Measurements from ENCODE around the gene TRMT6. TPM values are rescaled to one million over a fixed set of nuclear protein-coding genes. Genes with fewer than 3 reads are reported as not detected.

Gene TRMT6
- total and polyA plus RNA-seq, 2 donors (not counting 1 experiment from before 2014, with no cell fraction given) = 7.8 to 12.5 TPM

GRCh38 chr20:5936238-5936637 lies 14.1 kb downstream of the TRMT6 start:
- peaks cover 6% of the 10 kb centered on the region for H3K36me3 ChIP-seq (ENCODE audit: control insufficient read depth, insufficient read depth, low read length)
- H3K27ac ChIP-seq (ENCODE audit: insufficient read depth, low read length) = no peak overlapping the region
- H3K79me2 ChIP-seq (ENCODE audit: control insufficient read depth, insufficient read depth, low read length) = no peaks in the 10 kb centered on the region
- H3K4me3 ChIP-seq (replicated peaks in 1 of 4; ENCODE audit: control extremely low read depth in 1 of 4, insufficient read depth in 1 of 4, low read depth in 3 of 4, low read length in 4 of 4) = no peak overlapping the region
- no peak for TF ChIP-seq EZH2 (IDR thresholded peaks at IDR 0.05; ENCODE audit: low read length, missing control alignments)
- no peak for TF ChIP-seq CTCF (conservative IDR thresholded peaks at IDR 0.05 in 1 of 2, IDR thresholded peaks at IDR 0.05 in 1 of 2; ENCODE audit: low read depth in 1 of 2, low read length in 2 of 2)
- no peak overlapping the region for H3K9ac ChIP-seq (ENCODE audit: insufficient read depth, low read length)
- H3K4me1 ChIP-seq (ENCODE audit: control insufficient read depth, extremely low read depth, insufficient read depth, low read length) = no peaks in the 10 kb centered on the region
- no peak for DNase-seq (ENCODE audit: low read depth in 2 of 2)
- H3K4me2 ChIP-seq (ENCODE audit: extremely low read depth, insufficient read depth, low read length) = no peak overlapping the region
- H2AFZ ChIP-seq (ENCODE audit: low read length) = no peak overlapping the region
- H4K20me1 ChIP-seq (ENCODE audit: control insufficient read depth, extremely low read depth, insufficient read depth, low read length) = peaks cover 2% of the 10 kb centered on the region
- H3K27me3 ChIP-seq (ENCODE audit: control insufficient read depth, insufficient read depth, low read length) = no peaks in the 10 kb centered on the region
- H3K9me3 ChIP-seq (ENCODE audit: control insufficient read depth, insufficient read depth, low read depth, low read length) = no peaks in the 10 kb centered on the region

- Histone ChIP-seq H3K4me1 (ENCODE audit: control insufficient read depth, extremely low read depth, insufficient read depth, low read length) (no peaks in the 10 kb centered on the region), H3K27me3 (ENCODE audit: control insufficient read depth, insufficient read depth, low read length) (no peaks in the 10 kb centered on the region), H2AFZ (ENCODE audit: low read length) (no peak overlapping the region), H3K9me3 (ENCODE audit: control insufficient read depth, insufficient read depth, low read depth, low read length) (no peaks in the 10 kb centered on the region), H3K9ac (ENCODE audit: insufficient read depth, low read length) (no peak overlapping the region), H3K79me2 (ENCODE audit: control insufficient read depth, insufficient read depth, low read length) (no peaks in the 10 kb centered on the region), H3K4me2 (ENCODE audit: extremely low read depth, insufficient read depth, low read length) (no peak overlapping the region), H3K27ac (ENCODE audit: insufficient read depth, low read length) (no peak overlapping the region), H3K4me3 (replicated peaks in 1 of 4; ENCODE audit: control extremely low read depth in 1 of 4, insufficient read depth in 1 of 4, low read depth in 3 of 4, low read length in 4 of 4) (no peak overlapping the region), H3K36me3 (ENCODE audit: control insufficient read depth, insufficient read depth, low read length) (peaks cover 6% of the 10 kb centered on the region), H4K20me1 (ENCODE audit: control insufficient read depth, extremely low read depth, insufficient read depth, low read length) (peaks cover 2% of the 10 kb centered on the region)
- no peak for DNase-seq (ENCODE audit: low read depth in 2 of 2)
- TF ChIP-seq EZH2 (IDR thresholded peaks at IDR 0.05; ENCODE audit: low read length, missing control alignments) (no peak), CTCF (conservative IDR thresholded peaks at IDR 0.05 in 1 of 2, IDR thresholded peaks at IDR 0.05 in 1 of 2; ENCODE audit: low read depth in 1 of 2, low read length in 2 of 2) (no peak)
Measured at GRCh38 chr20:5935384-5935783, 14.9 kb downstream of the TRMT6 start.

- no peak overlapping the region for H3K4me2 ChIP-seq (ENCODE audit: extremely low read depth, insufficient read depth, low read length)
- H3K36me3 ChIP-seq (ENCODE audit: control insufficient read depth, insufficient read depth, low read length) = peaks cover 1% of the 10 kb centered on the region
- DNase-seq (ENCODE audit: low read depth in 2 of 2) = peak in 1 of 2 donors; percentile 12
- H3K4me1 ChIP-seq (ENCODE audit: control insufficient read depth, extremely low read depth, insufficient read depth, low read length) = no peaks in the 10 kb centered on the region
- H3K4me3 ChIP-seq (replicated peaks in 1 of 4; ENCODE audit: control extremely low read depth in 1 of 4, insufficient read depth in 1 of 4, low read depth in 3 of 4, low read length in 4 of 4) = no peak overlapping the region
- no peaks in the 10 kb centered on the region for H3K9me3 ChIP-seq (ENCODE audit: control insufficient read depth, insufficient read depth, low read depth, low read length)
- H4K20me1 ChIP-seq (ENCODE audit: control insufficient read depth, extremely low read depth, insufficient read depth, low read length) = peaks cover 2% of the 10 kb centered on the region
- H3K79me2 ChIP-seq (ENCODE audit: control insufficient read depth, insufficient read depth, low read length) = no peaks in the 10 kb centered on the region
- no peak overlapping the region for H3K9ac ChIP-seq (ENCODE audit: insufficient read depth, low read length)
- no peak for TF ChIP-seq EZH2 (IDR thresholded peaks at IDR 0.05; ENCODE audit: low read length, missing control alignments)
- peak in 1 of 2 donors; percentile 10 for TF ChIP-seq CTCF (conservative IDR thresholded peaks at IDR 0.05 in 1 of 2, IDR thresholded peaks at IDR 0.05 in 1 of 2; ENCODE audit: low read depth in 1 of 2, low read length in 2 of 2)
- no peaks in the 10 kb centered on the region for H3K27me3 ChIP-seq (ENCODE audit: control insufficient read depth, insufficient read depth, low read length)
- no peak overlapping the region for H3K27ac ChIP-seq (ENCODE audit: insufficient read depth, low read length)
- no peak overlapping the region for H2AFZ ChIP-seq (ENCODE audit: low read length)
Measured at GRCh38 chr20:5933802-5934436, 16.4 kb downstream of the TRMT6 start.

Data from fibroblast of lung (primary cell).